K562 (cell line): Measurements from ENCODE around the gene PTRHD1. TPM values are rescaled to one million over a fixed set of nuclear protein-coding genes. Genes with fewer than 3 reads are reported as not detected.

Source experiments
- DPF2 ChIP-seq: fragments of 450-650 bp; IDR thresholded peaks from 2 replicates; pipeline ENCODE4 v1.6.1; 2016
- FOXM1 ChIP-seq, 2 experiments: fragments of 450-650 bp in 1 of 2; sonication (generic) in 1 of 2; formaldehyde crosslinking in 1 of 2; IDR thresholded peaks; 2 replicates each; pipeline versions ENCODE4 v1.6.1 to v1.9.0; 2017 to 2022; ENCODE audit warnings: low read depth in 2 of 2, mild to moderate bottlenecking in 2 of 2, missing genetic modification reagents in 1 of 2, moderate library complexity in 1 of 2
- FOXP1 ChIP-seq: sonication (generic); formaldehyde crosslinking; IDR thresholded peaks from 2 replicates; pipeline ENCODE4 v1.8.0; 2022; ENCODE audit warnings: mild to moderate bottlenecking, missing genetic modification reagents
- NCOA4 ChIP-seq: fragments of 450-650 bp; IDR thresholded peaks from 2 replicates; pipeline ENCODE4 v1.6.1; 2018; ENCODE audit warnings: mild to moderate bottlenecking; ENCODE audit not compliant: partially characterized antibody
- ZBTB5 ChIP-seq: fragments of 450-650 bp; IDR thresholded peaks from 2 replicates; pipeline ENCODE4 v1.6.1; 2017; ENCODE audit warnings: antibody characterized with exemption
- ZEB2 ChIP-seq: fragments of 450-650 bp; IDR thresholded peaks from 2 replicates; pipeline ENCODE4 v1.6.1; 2016
- ZNF239 ChIP-seq: fragments of 250-450 bp; sonication (Bioruptor Pico); IDR thresholded peaks from 2 replicates; pipeline ENCODE4 v1.4.0; 2020; ENCODE audit warnings: mild to moderate bottlenecking
- ZNF318 ChIP-seq, 2 experiments: fragments of 450-650 bp; IDR thresholded peaks; 2 replicates each; pipeline ENCODE4 v1.6.1; 2016; ENCODE audit warnings: mild to moderate bottlenecking in 2 of 2, borderline replicate concordance in 1 of 2, low read depth in 1 of 2, moderate library complexity in 1 of 2
- ZNF395 ChIP-seq: fragments of 200-800 bp; sonication (Bioruptor generic); IDR thresholded peaks from 2 replicates; pipeline ENCODE4 v1.6.1; 2017; ENCODE audit warnings: missing genetic modification characterization, missing compliant biosample characterization
- ZNF76 ChIP-seq: fragments of 250-450 bp; sonication (Bioruptor Pico); IDR thresholded peaks from 2 replicates; pipeline ENCODE4 v1.4.0; 2020; ENCODE audit warnings: mild to moderate bottlenecking, moderate library complexity, borderline replicate concordance
- ZSCAN29 ChIP-seq: fragments of 450-650 bp; IDR thresholded peaks from 2 replicates; pipeline ENCODE4 v1.6.1; 2017
- polyA plus RNA-seq, 8 experiments: library from polyadenylated mRNA; depleted of rRNA in 4 of 8; stranded (reverse) in 5 of 8; unstranded in 3 of 8; fragments of >200 nt; fragmentation: Nextera tagmentation in 2 of 8; fragmentation: Illumina TruSeq in 1 of 8; extraction: Ambion mirVana in 2 of 8; extraction: Trizol in 1 of 8; gene quantifications; 2 replicates each; pipeline versions ENCODE4 v1.2.1 to v1.2.3, GENCODE V29; 2011 to 2014; ENCODE audit warnings: inconsistent platforms in 1 of 8, missing spikeins in 1 of 8
- total RNA-seq, 7 experiments: library from RNA; depleted of rRNA in 6 of 7; stranded (reverse); fragments of >200 nt in 6 of 7; fragmentation: Illumina TruSeq in 2 of 7; extraction: Trizol in 2 of 7; gene quantifications; 2 replicates each; pipeline versions ENCODE4 v1.2.1 to v1.2.3, GENCODE V29; 2011 to 2021; ENCODE audit warnings: low replicate concordance in 1 of 7

Gene PTRHD1
- total and polyA plus RNA-seq, 9 of the 15 experiments (the other 6 are each of a cell fraction or from before 2014, with no cell fraction given): 15.8 to 83.2 (median 46.6) TPM

GRCh38 chr2:24792874-24793760 is at the start of gene PTRHD1, which contains the start of gene CENPO (continued):
- peak; percentile 3; the same call in 1 of the 2 replicates for TF ChIP-seq FOXP1 (CRISPR knock-in tag)
- 0 out of 2 replicates have a peak, but pooled peaks have one; percentile 9 for TF ChIP-seq ZEB2
- no peak for TF ChIP-seq ZBTB5
- TF ChIP-seq ZNF318 (IDR thresholded peaks at IDR 0.05; ENCODE audit: borderline replicate concordance in 1 of 2, low read depth in 1 of 2): no peak
- peak; percentile 17; the same call in 1 of the 2 replicates for TF ChIP-seq ZNF76 (CRISPR knock-in tag)
- no peak for TF ChIP-seq ZNF239
- no peak for TF ChIP-seq NCOA4
- TF ChIP-seq ZNF395 (CRISPR knock-in tag): no peak
- TF ChIP-seq DPF2: no peak
- no peak for TF ChIP-seq ZSCAN29
- TF ChIP-seq FOXM1 (IDR thresholded peaks at IDR 0.05; ENCODE audit: low read depth): peak; percentile 67
- peak; percentile 44; the same call in 1 of the 2 replicates for TF ChIP-seq FOXM1 (CRISPR knock-in tag; IDR thresholded peaks at IDR 0.05; ENCODE audit: low read depth)
